Subcutaneous preadipocyte (primary cell): ENCODE results near the gene TDRD10. TPM values are rescaled to one million over a fixed set of nuclear protein-coding genes. Genes with fewer than 3 reads are reported as not detected.

Experiments
- total RNA-seq: library from RNA; depleted of rRNA; stranded (reverse); fragments of >200 nt; gene quantifications from 2 replicates; pipeline ENCODE4 v1.2.3, GENCODE V29; 2012

TDRD10 gene, protein sequence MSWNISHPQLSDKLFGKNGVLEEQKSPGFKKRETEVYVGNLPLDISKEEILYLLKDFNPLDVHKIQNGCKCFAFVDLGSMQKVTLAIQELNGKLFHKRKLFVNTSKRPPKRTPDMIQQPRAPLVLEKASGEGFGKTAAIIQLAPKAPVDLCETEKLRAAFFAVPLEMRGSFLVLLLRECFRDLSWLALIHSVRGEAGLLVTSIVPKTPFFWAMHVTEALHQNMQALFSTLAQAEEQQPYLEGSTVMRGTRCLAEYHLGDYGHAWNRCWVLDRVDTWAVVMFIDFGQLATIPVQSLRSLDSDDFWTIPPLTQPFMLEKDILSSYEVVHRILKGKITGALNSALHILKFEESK
- not detected in 2 replicates for total RNA-seq

GRCh38 chr1:154502066-154502743 is at the start of gene TDRD10, which contains the start of gene SHE:
TDRD10 (plus strand) TSS chr1:154502219; CDS start chr1:154506904, 4,685 bp downstream.
SHE (minus strand) TSS chr1:154502412; CDS start chr1:154502026, 386 bp downstream.

DNA sequence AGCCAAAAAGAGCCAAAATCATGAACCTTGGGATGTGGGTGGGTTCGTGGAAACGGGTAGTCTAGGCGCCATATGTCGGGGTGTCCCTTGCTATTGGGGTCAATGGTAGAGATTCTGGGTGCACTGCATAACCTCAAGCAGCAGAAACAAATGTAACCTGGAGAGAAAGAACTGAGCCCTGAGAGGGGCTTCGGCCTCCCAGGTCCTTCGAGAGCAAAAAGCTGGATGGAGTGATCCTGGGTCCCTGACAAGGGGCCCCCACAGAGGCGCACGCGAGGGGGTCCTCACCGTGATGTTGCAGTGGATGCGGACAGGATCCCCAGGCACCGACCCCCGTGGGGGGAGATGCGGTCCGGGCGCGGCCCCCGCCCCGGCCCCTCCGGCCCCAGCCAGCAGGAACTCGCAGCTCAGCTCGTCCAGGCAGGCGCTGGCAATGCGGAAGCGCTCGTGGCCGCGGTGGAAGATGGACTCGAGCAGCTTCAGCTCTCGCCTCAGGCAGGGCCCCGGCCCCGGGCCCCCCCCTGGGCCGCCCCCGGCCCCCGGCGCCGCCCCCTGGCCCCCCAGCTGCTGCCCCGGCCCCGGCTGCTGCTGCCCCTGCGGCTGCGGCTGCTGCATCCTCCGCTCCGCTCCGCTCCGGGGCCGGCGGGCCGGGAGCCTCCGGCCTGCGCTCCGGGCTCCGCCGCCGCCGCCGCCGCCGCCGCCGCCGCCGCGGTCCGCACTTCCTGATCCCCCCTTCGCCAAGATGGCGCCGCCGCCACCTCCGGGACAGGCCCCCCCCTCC is 56.1 kb downstream of the TDRD10 start, which contains the start of gene UBE2Q1:
UBE2Q1 (minus strand) TSS at position 724 of the 781 bp plus-strand sequence; CDS start at position 615, 109 bp downstream.

GRCh38 chr1:154567386-154568156 is 65.6 kb downstream of the TDRD10 start, which contains the start of gene CHRNB2:
CHRNB2 (plus strand) TSS chr1:154567778; CDS start chr1:154568045, 267 bp downstream.

Other genes with a start within 250 kb of the TDRD10 start
- 88.6 and 95.0 TPM in 2 replicates for gene HAX1, start 229.6 kb upstream of the TDRD10 start, total RNA-seq
- not detected in 2 replicates for gene AQP10, start 181.1 kb upstream of the TDRD10 start, total RNA-seq
- 144 and 149 TPM in 2 replicates for gene ATP8B2, start 176.7 kb upstream of the TDRD10 start, total RNA-seq
- gene IL6R, start 96.9 kb upstream of the TDRD10 start, total RNA-seq = 13.6 and 21.1 TPM in 2 replicates
- under 0.01 TPM in 1 of 2 replicates, not detected in the other for gene SHE, start 193 bp downstream of the TDRD10 start, total RNA-seq
- gene UBE2Q1, start 56.4 kb downstream of the TDRD10 start, total RNA-seq = 14.7 and 20.5 TPM in 2 replicates
- gene CHRNB2, start 65.6 kb downstream of the TDRD10 start, total RNA-seq = under 0.01 TPM in 1 of 2 replicates, not detected in the other
- 77.5 and 108 TPM in 2 replicates for gene ADAR, start 106.0 kb downstream of the TDRD10 start, total RNA-seq